NCI-H510A treated with DMSO at 0.1 percent for 48 hours (cell line): Measurements from ENCODE around the gene KRT74.

Source experiments
- DNase-seq: peaks from one replicate; lab custom pipeline; 2025; lab: John Stamatoyannopoulos, UW

The KRT74 gene

DNA sequence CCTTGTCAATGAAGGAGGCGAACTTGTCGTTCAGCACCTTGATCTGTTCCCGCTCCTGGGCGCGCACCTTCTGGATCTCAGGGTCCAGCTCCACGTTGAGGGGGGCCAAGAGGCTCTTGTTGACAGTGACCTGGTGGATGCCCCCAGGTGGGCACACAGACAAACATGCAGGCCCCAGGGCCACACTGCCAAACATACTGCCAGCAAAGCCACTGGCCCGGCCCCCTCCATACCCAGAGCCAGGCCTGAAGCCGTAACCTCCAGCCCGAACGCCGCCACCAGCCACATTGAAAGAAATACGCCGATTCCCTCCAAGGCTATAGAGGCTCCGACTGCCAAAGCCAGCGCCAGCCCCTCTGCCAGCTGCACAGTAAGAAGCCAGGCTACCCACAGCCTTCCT is 337 bp downstream of the KRT74 start:
- no peak for DNase-seq

DNA sequence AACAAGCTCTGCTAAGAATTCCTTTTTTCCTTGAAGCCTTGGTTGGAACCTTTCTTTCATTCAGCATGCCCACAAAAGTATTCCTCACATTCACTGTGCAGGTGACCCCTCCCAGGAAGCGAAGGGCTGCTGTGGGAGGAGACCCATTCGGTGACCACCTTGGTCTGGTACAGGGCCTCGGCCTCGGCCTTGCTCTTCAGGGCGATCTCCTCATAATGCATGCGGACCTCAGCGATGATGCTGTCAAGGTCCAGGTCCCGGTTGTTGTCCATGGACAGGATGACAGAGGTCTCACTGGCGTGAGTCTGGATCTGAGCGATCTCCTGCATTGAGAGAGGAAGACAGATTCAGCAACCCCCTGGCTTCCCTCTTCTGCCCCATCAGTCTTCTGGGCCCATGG is 3.1 kb downstream of the KRT74 start:
- no peak for DNase-seq

DNA sequence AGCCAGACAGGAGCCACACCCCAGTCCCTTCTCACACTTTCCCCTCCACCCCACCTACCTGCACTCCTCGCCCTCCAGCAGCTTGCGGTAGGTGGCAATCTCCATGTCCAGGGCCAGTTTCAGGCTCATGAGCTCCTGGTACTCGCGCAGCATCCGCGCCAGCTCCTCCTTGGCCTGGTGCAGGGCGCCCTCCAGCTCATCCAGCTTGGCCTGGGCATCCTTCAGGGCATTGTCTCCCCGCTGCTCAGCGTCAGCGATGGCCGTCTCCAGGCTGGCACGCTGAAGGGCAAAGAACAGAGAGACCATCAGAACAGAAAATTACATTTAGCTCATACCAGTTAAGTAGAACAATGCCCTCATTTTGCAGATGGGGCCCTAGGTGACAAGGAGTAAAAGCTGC is 5.5 kb downstream of the KRT74 start:
- DNase-seq, result no peak

DNA sequence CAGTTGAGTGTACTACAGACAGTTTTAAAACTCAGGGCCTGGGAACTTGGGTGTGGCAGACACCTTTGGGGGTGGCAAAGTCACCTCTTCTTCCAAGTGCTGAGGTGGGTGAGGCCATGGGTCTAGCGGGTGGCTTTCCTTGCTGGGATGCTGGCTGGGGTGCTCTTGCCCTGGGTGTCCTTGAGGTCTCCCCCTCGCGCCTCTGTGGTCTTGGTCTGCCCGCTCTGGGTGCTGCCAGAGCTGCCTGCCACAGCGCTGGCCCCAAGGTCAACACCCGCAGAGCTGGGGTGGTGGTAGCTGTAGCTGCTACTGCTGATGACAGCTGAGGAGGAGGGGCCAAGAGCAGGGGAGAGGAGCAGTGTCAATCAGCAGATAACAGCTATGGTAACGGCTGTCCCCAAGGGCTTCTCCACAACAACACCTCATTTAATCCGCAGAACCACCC is 6.8 kb downstream of the KRT74 start:
- DNase-seq, result no peak

DNA sequence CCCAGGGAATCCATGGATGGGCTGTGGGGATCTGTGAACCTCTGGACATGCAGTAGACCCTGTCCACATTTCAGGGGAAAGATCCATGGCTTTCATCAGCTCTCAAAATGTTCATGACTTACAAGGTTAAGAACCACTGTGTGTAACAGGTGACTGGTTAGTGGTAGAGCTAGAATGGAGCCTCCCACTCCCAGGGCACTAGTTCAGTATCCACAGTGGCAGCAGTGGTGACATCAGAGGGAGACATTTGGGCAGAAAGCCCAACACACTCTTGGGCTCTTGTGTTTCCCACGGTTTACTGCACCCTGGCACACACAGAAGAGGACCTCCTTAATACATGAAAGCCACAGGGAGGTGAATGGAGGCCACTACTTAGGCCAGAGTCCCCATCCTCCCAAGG is 9.1 kb downstream of the KRT74 start:
- no peak for DNase-seq

DNA sequence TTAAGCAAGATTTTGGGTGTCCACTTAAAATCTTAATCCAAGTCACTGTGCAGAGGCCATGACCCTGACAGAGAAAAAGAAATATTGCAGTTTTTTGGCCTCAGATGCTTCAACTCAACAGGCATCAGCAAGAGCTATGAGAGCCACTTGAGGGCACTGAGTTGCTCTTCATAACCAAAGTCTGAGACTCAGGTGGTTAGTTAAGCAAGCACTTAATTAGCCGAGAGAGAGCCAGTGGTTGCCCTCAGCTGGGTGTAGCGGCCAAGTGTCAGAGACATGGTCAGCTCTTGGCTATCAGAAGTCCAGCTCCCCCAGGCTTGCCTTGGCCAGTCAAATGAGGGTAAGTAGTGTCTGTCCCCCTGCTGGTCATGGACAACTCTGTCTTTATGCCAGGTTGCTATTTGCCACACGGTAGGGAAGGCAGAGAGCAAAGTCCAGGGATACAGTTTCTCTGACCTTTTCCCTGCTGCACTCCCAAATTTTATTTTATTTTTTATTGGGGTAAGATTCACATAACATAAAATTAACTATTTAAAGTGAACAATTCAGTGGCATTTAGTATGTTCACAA is 11.7 kb downstream of the KRT74 start:
- DNase-seq, result no peak

DNA sequence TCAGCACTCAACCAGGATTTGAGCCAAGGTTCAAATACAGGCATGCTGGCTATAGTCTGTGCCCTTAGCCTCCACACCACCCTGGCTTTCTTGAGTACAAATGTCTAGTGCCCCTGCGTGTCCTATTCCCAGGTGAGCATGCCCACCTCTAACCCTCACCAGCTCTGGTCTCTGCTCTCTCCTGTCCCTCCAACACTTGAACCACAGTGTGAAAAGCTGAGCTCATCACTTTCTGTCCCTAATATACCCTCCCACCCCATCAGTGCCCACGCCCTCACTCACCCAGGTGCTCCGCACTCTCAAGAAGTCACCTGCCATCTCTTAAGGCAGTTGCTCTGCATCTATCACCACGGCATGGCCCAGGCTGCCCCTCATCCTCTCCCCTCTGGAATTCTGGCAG is 13.7 kb downstream of the KRT74 start:
- no peak for DNase-seq

DNA sequence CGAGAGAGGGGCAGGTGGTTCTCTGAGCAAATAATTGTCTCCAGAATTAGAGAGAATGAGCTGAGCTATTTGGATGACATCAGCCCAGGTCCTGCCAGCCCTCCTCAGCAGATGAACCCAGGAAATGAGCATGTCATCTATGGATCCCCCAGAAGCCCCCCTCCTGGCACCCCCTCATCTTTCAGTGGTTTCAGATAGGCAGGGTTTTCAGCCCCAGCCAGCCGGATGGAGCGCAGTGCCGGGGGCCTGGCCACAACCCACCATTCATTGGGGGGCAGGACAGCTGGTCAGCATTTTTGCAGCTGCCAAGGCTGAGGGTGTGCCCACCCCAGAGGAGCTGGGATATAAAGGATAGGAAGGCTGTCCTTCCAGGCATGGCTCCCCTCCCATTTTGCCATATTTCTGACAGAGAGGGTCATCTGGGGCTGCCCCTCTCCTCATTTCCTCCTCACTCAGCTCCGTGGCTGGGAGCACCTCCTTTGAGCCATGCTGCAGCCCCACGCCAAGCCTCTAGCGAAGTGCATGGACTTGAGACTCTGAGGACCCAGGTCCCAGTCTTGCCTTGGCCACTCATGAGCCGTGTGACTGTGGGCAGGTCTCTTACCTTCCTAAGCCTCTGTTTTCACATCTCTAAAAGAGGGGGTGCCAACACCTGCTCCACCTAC is 14.7 kb downstream of the KRT74 start:
- no peak for DNase-seq

DNA sequence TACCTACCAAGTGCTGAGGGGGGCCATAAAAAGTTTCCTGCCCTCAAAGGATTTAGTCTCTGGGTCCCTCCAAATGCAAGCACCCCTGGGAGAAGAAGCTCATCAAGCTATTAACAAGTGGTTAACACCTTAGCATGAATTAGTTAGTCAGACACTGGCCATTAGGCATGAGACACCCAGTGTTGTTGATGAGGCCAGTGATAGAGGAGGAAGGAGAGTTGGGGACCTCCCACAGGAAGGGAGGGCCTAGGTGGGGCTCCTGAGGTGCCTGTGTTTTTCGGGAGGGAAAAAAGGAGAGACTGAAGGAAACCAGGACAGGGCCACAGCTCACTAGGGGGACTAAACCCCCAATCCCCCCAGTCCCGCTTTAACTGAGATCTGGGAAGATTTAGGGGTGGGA is 16.2 kb downstream of the KRT74 start:
- DNase-seq, result no peak

DNA sequence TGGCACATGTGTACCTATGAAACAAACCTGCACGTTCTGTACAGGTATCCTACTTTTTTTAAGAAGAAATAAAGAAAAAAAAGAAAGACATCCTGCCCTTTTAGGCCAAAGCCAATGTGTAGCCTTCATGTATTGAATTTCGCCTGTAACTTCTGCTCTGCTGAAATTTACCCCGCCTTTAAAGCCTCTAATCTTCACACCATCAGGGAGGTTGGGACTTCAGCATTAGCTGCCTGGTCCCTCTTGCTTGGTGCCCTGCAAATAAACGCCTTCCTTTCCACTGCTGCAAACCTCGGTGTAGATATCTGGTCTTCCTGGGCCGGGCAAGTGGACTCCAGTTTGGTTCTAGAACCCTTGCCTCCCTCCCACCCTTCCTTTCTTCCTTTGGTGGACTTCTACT is 18.1 kb downstream of the KRT74 start:
- DNase-seq, result no peak

DNA sequence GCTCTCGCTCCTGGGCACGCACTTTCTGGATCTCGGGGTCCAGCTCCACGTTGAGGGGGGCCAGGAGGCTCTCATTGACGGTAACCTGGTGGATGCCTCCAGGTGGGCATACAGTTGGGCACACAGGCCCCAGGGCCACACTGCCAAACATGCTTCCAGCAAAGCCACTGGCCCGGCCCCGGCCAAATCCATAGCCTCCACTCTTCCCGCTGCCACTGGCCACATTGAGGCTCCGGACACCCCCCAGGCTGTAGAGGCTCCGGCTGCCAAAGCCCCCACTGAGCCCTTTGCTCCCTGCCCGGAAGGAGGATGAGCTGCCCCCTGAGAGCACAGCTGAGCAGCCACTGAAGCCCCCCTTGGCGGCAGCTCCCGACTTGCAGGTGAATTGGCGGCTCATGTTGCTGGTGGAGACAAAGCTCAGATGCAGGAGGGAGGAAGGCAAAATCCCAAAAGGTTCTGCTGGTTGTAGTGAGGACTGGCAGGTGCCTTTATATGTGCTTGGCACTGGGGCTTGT is 20.9 kb downstream of the KRT74 start, which contains the start of gene KRT71:
Gene KRT71, minus strand, starts transcription at position 465 of the 515 bp plus-strand sequence. Its CDS starts 68 bp downstream, at position 397.
- DNase-seq, result no peak

DNA sequence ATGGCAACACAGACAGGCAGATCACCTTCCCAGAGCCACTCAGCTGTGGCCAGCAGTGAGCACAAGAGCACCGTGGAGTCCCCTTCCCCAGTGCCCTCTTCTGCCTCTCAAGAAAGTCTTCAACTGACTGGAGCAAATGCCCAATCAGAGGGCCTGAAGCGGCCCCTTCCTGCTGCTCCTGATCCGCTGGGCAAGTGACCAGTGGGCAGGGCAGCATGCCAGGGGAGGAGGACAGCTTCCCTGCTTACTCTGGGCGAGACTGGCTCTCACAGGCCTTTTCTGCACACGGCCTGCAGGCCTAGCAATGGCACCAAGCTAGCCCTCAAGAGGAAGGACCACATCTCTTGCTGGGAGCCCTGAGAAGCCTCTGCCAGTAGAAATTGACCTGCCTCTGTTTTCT is 21.6 kb downstream of the KRT74 start:
- no peak for DNase-seq

DNA sequence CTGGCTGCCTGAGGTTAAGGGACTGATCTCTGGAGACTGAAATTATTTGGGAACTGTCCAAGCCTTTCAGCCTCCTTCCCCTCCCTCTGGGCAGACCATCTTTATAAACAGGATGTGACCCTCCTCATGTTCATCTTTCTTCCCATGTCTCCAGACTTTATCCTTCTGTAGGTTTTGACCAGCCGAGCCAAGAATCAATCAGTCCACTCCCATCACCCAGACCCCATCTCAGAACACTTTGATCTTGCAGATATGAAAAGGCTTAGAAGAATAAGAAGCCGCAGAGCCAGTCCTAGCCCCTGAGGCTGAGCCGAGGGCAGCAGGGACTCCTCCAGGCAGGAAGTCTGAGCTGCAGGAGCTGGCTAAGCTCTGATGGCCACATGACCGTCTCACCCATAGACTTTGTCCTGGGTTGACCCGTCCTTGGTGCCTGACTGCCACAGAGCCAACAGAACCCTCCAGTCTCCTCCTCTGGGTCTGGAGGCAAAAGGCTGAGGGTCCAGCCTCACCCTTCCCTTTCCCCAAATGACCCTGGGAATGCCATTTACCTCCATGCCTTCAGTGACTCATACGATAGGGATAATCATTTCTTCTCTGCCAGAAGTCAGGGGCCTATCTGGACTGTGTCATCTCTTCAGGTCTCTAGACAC is 22.3 kb downstream of the KRT74 start:
- DNase-seq, result no peak

DNA sequence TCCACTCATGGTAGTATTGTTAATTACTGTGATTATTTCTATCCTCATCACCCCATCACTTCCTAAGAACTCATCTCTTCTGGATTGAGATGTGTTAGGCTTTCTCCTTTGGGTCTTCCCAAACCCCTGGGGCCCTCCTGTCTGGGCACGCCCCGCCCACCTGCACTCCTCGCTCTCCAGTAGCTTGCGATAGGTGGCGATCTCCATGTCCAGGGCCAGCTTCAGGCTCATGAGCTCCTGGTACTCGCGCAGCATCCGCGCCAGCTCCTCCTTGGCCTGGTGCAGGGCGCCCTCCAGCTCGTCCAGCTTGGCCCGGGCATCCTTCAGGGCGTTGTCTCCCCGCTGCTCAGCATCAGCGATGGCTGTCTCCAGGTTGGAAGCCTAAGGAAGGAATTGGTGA is 27.5 kb downstream of the KRT74 start:
- no peak for DNase-seq

DNA sequence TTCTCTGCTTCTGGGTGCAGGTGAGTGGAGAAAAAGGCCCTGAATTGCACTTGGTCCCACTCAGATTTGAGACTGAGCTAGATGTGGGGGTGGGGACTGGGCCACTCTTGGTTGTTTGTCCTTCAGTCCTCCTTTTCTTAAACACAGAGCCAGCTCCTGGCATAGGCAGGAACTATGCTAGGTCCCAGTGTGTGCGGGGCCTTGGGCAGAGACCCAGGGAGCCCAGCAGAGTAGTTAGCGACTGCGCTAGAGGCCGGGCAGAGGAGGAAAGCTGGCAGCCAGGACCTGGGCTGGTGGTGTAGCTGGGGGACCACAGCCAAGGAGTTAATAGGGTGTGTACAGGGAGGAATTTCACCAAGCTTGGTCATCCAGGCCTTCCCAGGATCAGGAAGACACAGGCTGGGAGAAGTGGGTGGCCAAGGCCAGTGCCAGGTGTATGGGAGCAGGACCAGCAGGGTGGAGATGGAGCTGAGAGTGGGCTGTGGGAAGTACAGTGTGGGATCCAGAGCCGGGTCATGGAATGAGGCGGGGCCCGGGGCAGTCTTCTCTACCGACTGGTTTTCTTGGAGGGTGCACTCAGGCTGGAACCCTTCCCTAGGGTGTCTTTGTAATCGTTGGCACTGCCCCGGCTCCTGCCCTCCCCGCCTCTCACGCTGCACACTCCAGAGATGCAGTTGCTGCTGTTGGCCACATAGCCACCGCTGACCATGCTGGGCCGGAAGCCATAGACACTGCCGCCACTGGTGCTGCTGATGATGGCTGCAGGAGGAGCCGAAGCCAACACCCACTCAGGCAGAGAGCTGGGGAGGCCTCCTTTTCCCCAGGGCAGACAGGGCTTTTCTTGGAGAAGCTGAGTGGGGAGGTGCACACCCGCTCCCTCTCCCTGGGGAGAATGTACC is 29.4 kb downstream of the KRT74 start:
- DNase-seq, result no peak

DNA sequence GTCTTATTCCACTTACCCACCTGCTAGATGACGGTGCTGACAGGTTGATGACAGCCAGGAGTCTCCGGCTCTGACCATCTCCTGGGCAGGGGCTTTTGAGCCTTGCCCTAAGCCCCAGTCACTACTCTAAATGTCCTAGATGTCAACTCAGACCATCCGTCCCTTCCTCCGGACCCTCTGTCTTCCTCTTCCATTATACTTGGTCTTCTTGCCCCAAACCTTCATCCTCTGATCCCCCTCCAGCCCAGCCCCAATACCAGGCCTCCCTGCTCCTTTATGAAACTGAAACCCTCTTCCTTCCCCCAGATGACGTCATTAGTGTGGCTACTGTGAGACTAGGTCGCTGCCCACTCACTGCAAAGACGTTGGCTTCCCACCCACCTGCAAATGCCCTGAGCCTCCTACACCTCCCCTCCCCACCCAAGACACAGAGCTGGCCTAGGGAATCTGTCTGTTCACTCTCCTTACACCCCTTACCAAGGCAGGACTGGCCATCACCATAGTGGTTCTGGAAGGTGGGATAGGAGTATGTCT is 30.8 kb downstream of the KRT74 start:
- DNase-seq, result no peak

DNA sequence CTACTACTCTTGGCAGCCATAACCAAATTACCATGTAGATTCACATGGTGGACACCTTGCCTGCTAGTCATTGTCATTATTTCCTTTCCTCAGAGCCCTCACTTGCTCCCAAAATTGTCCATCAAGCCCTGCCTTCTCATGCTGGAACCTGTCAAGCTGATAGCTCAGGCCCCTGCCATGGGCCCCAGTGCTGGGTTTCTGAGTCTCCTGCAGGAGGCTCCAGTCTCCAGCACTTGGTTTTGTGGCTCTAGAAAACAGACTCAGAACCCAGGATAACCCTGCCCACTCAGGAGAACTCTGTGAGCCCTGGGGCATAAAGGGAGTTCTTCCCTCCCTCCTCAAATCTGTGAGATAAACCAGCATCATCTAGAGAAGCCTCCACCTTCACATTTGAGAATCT is 31.5 kb downstream of the KRT74 start:
- DNase-seq, result no peak

DNA sequence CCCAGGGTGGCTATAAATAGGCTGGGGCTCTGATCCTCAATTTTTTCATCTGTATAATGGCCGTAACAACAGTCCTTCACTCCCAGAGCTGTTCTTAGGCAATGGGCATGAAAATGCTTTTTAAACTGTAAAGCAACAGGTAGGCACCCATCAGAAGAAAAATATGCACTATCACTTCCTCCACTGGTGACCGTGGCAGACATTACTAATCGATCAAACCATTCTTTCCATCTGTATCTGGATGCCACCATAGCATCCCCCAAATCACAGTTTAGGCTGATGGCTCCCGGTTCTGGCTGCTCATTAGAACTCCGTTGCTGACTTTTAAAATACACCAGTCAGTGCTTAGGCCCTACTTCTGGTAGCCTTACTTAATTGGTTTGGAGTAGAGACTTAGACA is 31.9 kb downstream of the KRT74 start:
- no peak for DNase-seq

DNA sequence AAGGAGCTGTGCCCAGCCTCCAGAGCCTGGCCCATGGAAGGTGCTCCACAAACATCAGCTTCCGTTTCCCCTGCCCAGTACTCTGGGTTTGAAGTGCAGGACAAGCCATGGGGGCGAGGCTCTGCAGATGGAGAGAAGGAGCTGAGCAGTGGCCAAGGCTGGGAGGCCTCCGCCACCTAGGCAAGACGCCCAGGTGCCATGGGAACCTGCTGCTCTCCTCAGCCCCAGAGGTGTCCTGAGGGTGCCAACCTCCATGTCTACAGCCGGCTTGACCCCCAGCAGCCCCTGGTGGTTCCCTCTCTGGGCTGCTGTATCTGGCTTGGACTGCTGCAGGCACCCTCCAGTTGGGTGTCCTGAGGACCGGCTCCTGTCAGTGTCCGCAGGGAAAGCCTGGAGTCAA is 33.1 kb downstream of the KRT74 start:
- DNase-seq, result no peak

DNA sequence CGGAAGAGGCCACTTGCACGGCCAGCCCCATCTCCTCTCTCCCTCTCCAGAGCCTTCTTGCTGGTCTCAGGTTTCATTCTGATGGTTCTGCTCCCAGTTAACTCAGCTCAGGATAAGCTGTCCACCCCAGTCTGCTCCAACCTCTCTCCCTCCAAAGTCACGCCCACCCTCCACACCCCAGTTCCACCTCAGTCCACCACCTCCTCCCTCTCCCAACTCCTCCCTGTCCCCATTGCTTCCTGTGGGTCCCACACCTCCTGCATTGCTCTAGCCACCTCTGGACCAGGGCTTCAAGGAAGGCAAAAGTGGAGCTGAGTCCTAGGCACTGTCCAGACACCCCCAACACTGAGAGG is 33.8 kb downstream of the KRT74 start:
- DNase-seq, result peak; percentile 18

DNA sequence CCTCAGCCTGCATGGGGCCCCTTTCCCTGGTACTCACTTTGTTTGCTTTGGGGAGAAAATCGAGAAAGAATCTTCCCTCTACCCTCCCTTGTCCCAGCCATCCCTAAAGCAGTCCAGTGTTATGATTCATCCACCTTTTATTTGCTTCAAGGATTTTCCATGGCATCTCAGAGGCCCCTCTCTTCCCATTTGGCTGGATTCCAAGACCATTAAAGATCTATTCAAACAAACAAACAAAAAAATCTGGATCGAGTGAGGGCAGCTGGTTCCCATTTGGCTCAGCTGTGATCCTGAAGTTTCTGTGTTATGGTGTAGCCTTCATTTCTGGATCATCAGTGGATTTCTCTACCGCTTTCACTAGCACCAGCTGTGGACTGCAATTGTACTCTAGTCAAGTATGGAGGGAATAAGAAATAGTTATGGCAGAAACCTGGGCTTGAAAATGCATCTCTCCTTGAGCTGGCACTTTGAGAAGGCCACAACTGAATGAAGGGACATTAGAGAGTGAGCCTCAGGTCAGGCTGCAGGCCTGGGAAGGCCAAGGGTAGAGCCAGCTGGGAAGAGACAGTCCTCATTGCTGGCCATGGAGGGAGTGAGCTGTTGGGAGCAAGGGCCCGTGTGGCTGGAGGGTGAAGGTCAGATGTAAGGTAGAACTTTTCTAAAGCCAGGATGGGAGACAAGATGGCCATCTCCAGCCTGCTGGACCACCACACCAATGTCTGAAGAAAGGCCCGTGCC is 34.4 kb downstream of the KRT74 start:
- peak; percentile 68 for DNase-seq
